Activated effector memory CD4-positive, alpha-beta T cell treated with anti-CD3 and anti-CD28 coated beads, Interleukin-2, amount 50 U/mL, for 16 hours (primary cell): ENCODE results near the gene SORCS2.

Experiments
- DNase-seq: peaks from one replicate; pipeline ENCODE4 v3.0.0-alpha.2; 2020

SORCS2 gene

GRCh38 chr4:7224878-7225533, 32.7 kb downstream of the SORCS2 start:
- no peak for DNase-seq

DNA sequence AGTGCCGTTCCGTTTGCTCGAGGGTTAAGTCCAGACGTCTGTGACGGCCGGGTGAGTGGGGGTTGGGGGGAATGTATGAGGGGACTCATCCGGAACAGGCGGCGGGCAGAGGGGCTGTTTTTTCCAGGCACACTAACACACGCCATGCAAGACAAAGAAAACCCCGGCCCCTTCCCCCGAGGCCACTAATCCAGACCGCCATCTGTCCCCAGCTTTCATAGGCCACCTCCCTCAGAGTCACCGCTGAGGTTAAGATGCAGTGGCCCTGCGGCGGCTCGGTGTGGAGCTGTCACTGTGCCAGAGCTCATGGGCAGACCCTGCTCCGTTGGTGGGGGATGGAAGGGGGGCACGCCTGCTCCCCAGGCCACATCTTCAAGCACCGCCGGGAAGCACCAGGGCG, 34.1 kb downstream of the SORCS2 start:
- no peak for DNase-seq

DNA sequence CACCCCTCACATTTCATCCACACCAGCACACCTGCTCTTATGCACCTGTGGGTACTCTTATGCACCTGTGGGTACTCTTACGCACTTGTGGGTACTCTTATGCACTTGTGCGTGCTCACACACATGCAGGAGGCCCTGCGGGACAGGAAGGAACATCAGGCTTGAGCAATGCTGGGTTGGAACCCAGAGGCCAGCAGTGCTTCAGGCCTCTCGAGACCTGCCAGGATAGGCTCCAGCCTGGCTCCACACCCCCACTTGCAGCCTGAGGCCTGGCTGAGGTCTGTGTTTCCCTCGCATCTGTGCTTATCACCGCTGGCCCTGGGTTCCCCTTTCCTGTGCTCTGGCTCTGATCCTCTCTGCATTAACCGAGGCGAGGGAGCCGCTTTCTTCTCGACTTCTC, 34.7 kb downstream of the SORCS2 start:
- no peak for DNase-seq

- no peak for DNase-seq
These were observed 36.4 kb downstream of the SORCS2 start for GRCh38 chr4:7228734-7229133.

- DNase-seq: no peak
These were observed 39.8 kb downstream of the SORCS2 start for GRCh38 chr4:7232061-7232650.

DNA sequence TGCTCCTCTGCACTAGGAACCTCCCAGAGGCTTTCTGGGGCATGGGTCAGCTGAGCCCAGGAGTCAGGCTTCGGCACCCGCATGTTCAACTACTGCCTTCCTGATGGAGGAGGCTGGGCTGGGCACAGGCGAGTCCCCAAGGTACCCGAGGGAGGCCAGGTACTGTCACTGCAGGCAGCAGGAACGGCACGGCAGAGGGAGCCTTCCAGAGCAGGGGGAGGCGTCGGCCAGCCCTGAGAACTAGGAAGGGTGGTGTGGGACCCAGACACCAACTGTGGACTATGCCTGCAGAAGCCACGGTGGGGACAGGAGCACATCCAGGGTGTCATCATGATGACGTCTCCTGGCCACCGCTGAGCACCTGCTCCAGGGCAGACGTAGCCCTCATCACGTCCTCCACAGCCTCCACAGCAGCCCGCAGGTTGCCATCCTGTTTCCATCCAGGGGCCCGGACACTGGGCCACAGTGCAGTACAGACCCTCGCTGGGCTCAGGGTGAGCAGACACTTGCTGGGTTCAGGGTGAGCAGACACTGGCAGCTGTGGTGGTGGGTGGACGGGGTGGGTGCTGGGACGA, 40.8 kb downstream of the SORCS2 start:
- no peak for DNase-seq

DNA sequence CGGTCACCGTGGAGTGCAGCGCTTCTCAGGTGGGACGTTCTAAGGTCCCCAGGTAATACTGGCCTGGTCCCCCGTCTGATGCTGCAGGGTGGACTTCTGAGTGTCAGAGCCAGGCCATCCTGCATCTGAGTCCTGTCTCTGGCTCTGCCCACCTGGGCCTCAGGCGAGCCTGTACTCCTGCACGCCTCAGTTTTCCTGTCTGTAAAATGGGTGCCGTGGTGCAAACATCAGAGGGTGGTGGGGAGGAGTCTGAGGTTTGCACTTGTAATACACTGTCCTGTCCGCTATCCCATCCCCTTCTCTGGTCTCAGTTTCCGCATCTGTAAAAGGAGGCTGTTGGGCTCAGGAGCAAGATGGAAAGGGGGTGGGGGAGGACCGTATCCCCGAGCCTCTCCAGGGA, 41.3 kb downstream of the SORCS2 start:
- DNase-seq: no peak

DNA sequence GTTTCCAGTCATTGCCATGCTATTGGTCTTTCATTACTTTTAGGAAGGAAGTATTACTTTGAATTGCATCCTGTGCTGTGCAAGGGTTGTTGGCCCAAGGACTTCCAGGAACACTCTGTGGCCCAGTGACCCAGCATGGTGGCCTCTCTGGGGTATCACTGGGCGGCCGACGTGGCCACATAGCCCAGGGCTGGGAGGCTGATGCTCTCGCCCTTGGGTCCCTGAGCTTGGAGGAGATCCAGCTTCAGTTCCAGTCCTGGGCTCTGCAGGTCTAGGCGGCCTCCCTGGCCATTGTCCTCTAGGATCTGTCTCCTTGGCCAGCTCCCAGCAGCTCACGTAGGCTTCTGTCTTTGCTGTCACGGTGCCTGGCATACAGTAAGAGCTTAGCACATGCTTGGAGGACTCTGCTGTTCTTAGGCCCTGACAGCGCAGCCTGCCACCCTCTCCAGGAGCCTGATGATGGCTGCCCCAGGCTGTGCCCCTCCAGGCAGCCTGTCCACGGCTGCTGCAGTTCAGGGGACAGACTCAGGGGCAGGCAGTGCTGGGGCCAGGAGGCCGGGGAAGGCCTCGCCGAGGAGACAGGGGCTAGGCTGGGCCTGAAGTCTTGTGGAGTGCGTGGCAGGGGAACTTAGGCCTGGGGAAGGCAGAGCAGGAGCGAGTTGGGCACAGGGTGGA, 42.2 kb downstream of the SORCS2 start:
- DNase-seq: no peak

DNA sequence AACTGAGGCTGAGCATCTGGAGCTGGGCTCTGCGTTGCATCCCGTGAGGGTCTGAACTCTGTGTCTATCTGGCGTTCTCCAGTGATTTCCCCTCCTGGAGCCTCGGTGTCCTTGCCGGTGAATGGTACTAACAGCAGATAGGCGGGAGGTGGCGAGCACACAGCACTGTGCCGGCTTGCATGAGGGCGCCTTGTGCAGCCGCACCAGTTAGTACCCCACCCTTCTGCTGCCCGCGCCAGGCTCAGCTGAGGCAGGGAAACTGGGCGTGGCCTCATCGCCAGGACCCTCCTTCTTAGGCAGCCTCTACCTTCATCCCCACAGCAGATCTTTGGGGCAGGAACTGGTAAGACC, 42.7 kb downstream of the SORCS2 start:
- DNase-seq: no peak

DNA sequence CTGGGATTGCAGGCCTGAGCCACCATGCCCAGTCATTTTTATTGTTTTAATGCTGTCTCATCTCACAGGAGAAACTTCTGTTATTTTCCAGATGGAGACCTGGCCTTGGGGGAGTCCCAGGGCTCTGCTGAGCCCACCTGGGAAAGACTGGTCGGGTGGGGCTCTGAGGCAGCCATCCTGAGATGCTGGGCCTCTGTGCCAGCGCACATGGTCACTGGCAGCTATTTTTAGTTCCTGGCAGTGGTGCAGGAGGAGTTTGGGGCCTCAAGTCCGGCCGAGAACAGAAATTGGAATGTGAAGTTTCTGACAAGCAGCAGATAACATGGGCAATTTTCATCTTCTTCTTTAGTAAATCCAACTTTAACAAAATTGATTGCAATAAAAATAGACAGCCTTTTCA, 44.5 kb downstream of the SORCS2 start:
- DNase-seq: no peak

DNA sequence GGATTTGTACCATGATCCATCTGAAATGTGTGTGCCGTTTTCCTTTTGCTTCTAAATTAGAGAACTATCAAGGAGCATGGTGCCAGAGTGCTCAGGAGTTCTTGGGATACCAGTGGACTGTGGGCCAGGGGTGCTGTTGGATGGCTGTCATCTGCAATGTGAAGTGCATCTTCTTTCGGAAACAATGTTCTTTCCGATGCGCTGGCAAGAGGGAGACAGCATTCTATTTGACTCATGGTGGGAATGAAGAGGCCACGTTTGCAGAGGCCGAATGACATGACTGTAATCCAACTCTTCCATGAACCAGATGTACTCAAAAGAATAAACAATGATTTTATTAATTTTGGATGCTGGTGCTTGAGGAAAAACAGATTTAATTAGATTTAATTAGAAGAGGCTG, 45.5 kb downstream of the SORCS2 start:
- no peak for DNase-seq

GRCh38 chr4:7238300-7238960, 46.1 kb downstream of the SORCS2 start:
- DNase-seq: no peak

DNA sequence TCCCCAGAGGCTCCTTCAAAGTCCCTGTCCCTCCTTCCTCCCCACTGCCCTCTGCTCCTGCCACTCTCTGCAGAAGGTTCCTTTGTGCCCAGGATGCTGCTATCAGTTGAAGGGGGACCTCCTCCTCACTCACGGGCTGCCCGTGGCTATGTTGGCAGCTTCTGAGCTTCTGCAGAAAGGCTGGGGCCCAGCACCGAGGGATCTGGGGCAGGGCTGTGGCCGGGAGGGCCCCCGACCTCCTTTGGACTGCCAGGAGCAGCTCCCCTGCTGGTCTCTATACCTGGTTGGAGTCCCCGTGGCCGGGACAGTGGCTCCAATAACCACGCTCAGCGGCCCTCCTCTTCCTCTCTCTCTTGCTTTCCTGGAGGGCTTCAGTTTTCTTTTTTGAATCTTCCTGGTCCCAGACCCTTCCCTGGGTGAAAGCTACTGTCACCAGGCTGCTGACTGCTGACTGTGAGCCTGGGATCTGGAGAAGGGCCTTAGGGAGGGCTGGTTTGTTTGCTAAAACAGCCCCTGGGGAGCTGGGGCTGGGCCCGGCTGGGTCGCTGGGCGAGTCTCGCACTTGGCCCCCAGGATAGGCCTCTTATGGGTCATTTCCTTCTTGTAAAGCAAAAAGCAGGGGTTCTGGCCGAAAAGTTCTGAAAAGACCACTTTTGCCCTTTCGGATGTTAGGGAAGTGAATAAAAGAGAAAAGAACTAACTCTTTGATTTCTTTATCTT, 46.9 kb downstream of the SORCS2 start:
- no peak for DNase-seq

- DNase-seq: no peak
These were observed 47.5 kb downstream of the SORCS2 start for GRCh38 chr4:7239844-7240243.

- no peak for DNase-seq
These were observed 48.0 kb downstream of the SORCS2 start for GRCh38 chr4:7240306-7240705.

GRCh38 chr4:7241597-7242125, 49.3 kb downstream of the SORCS2 start:
- no peak for DNase-seq

- DNase-seq: no peak
These were observed 50.4 kb downstream of the SORCS2 start for GRCh38 chr4:7242766-7243165.

GRCh38 chr4:7243609-7244330, 51.4 kb downstream of the SORCS2 start:
- no peak for DNase-seq

DNA sequence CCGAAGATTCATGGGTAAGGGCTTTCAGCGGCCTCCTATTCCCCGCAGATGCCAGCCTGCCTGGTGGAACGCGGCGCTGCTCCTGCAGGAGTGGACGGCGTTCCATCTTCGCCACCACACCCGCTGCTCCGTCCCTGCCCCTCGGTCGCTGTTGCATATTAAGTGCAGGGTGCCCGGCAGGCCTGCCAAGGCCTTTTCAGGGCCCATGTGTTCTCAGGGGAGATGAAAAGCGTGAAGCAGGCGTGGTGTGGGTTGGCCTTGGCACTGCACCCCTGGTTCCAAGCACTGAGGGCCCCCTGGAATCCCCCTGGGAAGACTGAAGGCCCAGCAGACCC, 52.0 kb downstream of the SORCS2 start:
- DNase-seq: no peak

GRCh38 chr4:7244751-7245320, 52.5 kb downstream of the SORCS2 start:
- no peak for DNase-seq

GRCh38 chr4:7247521-7247920, 55.2 kb downstream of the SORCS2 start:
- no peak for DNase-seq

GRCh38 chr4:7247946-7248345, 55.6 kb downstream of the SORCS2 start:
- no peak for DNase-seq
